ENCODE data around the gene TBC1D22B.
"Not testable (repeated sequence)": the region's sequence is repeated elsewhere in the genome, so short reads cannot be mapped to it uniquely, and the experiment has no call there.

Gene TBC1D22B

DNA sequence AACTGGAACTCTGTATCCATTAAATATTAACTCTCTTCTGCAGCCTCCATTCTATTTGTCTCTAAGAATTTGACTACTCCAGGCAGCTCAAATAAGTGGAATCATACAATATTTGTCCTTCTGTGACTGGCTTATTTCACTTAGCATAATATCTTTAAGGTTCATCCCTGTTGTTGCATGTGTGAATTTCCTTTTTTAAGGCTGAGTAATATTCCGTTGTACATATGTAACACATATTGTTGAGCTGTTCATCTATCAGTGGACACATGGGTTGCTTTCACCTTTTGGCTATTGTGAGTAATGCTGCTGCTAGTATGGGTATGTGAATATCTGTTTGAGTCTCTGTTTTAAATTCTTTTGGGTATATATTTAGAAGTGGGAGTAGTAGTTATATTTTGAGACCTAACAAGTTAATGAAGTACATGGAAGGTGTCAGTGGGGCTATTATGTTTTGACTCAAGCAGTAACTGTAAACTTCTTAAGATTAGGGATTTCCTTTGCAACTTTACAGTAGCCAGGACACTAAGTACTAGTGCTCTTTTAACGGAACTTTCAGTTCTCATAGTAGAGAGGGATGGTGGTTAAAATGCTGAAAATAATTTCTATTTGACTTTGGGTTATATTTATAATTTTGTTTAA is 30.1 kb downstream of the TBC1D22B start:
- H3K27me3 Mint-ChIP-seq (ENCODE audit: low read depth), result no peaks in the 10 kb centered on the region
- no peak overlapping the region for H3K4me3 Mint-ChIP-seq
- H3K27ac Mint-ChIP-seq, result peak overlapping the region; percentile 22
- H3K4me1 Mint-ChIP-seq (ENCODE audit: low read depth), result peaks cover 46% of the 10 kb centered on the region
- no peak for DNase-seq (ENCODE audit: low spot score)
- H3K36me3 Mint-ChIP-seq (ENCODE audit: low read depth), result peaks cover 65% of the 10 kb centered on the region
- no peaks in the 10 kb centered on the region for H3K9me3 Mint-ChIP-seq

DNA sequence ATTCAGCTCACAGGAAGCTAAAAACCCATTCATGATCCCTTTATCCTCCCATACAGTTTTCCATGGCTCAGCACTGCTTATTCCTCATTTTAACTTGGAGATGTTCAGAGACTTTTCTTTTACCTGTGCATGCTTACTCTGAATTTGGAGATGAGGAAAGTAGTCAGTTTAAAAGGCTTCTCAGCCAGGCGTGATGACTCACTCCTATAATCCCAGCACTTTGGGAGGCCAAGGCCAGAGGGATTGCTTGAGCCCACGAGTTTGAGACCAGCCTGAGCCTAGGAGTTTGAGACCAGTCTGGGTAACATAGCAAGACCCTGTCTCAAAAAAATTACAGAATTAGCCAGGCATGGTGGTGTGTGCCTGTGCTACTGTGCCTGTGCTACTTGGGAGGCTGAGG is 30.7 kb downstream of the TBC1D22B start:
- no peak overlapping the region for H3K27ac Mint-ChIP-seq
- H3K4me1 Mint-ChIP-seq (ENCODE audit: low read depth), result peaks cover 46% of the 10 kb centered on the region
- H3K27me3 Mint-ChIP-seq (ENCODE audit: low read depth), result no peaks in the 10 kb centered on the region
- DNase-seq (ENCODE audit: low spot score), result no peak
- no peaks in the 10 kb centered on the region for H3K9me3 Mint-ChIP-seq
- H3K4me3 Mint-ChIP-seq, result no peak overlapping the region
- H3K36me3 Mint-ChIP-seq (ENCODE audit: low read depth), result peaks cover 61% of the 10 kb centered on the region

DNA sequence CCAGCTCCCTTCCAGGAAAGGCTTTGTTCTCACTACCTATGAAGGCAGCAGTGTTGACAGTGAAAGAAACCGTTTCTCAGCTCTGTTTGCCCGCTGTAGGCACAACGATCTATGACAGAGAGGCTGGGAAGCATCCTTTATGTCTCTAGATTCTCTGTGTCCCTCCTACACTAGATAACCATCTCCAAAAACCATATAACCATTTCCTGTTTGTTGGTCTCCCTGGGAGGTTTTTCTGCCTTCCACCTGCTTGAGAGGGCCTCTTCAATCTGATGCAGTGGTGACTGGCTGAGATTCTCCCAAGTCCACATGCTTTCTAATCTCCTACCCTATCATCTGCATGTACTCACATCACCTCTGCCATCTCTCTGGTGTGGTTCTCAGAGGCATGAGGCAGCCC is 32.4 kb downstream of the TBC1D22B start:
- peaks cover 47% of the 10 kb centered on the region for H3K4me1 Mint-ChIP-seq (ENCODE audit: low read depth)
- H3K9me3 Mint-ChIP-seq, result no peaks in the 10 kb centered on the region
- peak; percentile 77 for DNase-seq (ENCODE audit: low spot score)
- peak overlapping the region; percentile 74 for H3K4me3 Mint-ChIP-seq
- no peaks in the 10 kb centered on the region for H3K27me3 Mint-ChIP-seq (ENCODE audit: low read depth)
- H3K27ac Mint-ChIP-seq, result peak overlapping the region; percentile 94
- H3K36me3 Mint-ChIP-seq (ENCODE audit: low read depth), result peaks cover 58% of the 10 kb centered on the region

DNA sequence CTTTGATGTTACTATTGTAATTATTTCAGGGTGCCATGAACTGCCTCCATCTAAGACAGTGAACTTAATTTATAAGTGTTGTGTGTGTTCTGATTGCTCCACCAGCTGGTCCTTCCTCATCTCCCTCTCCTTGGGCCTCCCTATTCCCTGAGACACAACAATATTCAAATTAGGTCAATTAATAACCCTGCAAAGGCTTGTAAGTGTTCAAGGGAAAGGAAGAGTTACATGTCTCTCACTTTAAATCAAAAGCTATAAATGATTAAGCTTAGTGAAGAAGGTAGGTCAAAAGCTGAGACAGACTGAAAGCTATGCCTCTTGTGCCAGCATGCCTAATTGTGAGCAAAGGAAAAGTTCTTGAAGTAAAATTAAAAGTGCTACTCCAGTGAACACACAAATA is 35.9 kb downstream of the TBC1D22B start:
- Mint-ChIP-seq H3K27ac (no peak overlapping the region), H3K4me3 (no peak overlapping the region), H3K4me1 (ENCODE audit: low read depth) (peaks cover 34% of the 10 kb centered on the region), H3K27me3 (ENCODE audit: low read depth) (no peaks in the 10 kb centered on the region), H3K9me3 (no peaks in the 10 kb centered on the region), H3K36me3 (ENCODE audit: low read depth) (peaks cover 60% of the 10 kb centered on the region)
- no peak for DNase-seq (ENCODE audit: low spot score)

DNA sequence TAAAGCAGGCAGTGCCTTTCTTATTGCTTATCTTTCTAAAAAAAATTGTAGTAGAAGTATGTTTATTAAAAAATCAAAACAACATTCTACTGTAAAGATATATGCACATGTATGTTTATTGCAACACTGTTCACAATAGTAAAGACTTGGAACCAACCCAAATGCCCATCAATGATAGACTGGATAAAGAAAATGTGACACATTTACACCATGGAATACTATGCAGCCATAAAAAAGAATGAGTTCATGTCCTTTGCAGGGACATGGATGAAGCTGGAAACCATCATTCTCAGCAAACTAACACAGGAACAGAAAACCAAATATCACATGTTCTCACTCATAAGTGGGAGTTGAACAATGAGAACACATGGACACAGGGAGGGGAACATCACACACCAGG is 40.1 kb downstream of the TBC1D22B start:
- peaks cover 55% of the 10 kb centered on the region for H3K36me3 Mint-ChIP-seq (ENCODE audit: low read depth)
- H3K27me3 Mint-ChIP-seq (ENCODE audit: low read depth); H3K4me1 Mint-ChIP-seq (ENCODE audit: low read depth); H3K9me3 Mint-ChIP-seq; H3K27ac Mint-ChIP-seq; DNase-seq (ENCODE audit: low spot score); H3K4me3 Mint-ChIP-seq: not testable (repeated sequence)

DNA sequence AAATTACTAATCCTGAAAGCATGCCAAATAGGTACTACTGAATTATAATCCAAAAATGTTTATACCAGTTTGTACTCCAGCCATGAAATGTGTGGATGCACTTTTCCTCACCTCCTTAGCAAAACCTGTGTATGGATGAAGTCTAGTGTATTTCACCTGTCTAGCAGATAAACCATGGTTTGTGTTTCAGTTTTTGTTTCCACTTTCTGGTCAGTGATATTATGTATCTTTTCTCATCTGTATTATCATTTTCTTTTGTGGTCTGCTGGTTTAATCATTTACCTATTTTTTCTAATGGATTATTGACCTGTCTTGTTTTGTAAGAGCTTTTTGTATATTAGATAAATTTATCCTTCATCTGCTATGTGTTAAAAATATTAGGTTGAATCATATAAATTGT is 41.4 kb downstream of the TBC1D22B start:
- no peak for DNase-seq (ENCODE audit: low spot score)
- H3K27me3 Mint-ChIP-seq (ENCODE audit: low read depth), result no peaks in the 10 kb centered on the region
- no peaks in the 10 kb centered on the region for H3K9me3 Mint-ChIP-seq
- H3K4me3 Mint-ChIP-seq, result no peak overlapping the region
- H3K27ac Mint-ChIP-seq, result no peak overlapping the region
- H3K4me1 Mint-ChIP-seq (ENCODE audit: low read depth), result peaks cover 14% of the 10 kb centered on the region
- H3K36me3 Mint-ChIP-seq (ENCODE audit: low read depth), result peaks cover 58% of the 10 kb centered on the region

DNA sequence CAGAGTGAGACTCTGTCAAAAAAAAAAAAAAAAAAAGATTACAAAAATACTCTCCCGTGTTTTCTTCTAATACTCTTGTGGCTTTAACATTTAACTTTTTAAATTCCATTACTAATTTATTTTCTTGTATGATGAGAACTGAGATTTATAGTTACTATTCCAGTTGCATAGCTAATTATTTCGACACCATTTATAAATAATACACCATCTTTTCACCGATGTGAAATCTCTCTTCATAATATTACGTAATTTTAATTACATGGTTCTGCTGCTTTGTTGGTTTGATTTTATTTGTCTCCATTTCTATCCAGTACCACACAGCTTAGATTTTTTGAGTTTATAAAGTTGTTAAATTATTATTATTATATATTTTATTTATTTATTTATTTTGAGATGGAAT is 42.4 kb downstream of the TBC1D22B start:
- H3K27me3 Mint-ChIP-seq (ENCODE audit: low read depth), result no peaks in the 10 kb centered on the region
- peaks cover 60% of the 10 kb centered on the region for H3K36me3 Mint-ChIP-seq (ENCODE audit: low read depth)
- H3K27ac Mint-ChIP-seq, result no peak overlapping the region
- H3K4me1 Mint-ChIP-seq (ENCODE audit: low read depth), result peaks cover 17% of the 10 kb centered on the region
- DNase-seq (ENCODE audit: low spot score), result no peak
- no peak overlapping the region for H3K4me3 Mint-ChIP-seq
- no peaks in the 10 kb centered on the region for H3K9me3 Mint-ChIP-seq

DNA sequence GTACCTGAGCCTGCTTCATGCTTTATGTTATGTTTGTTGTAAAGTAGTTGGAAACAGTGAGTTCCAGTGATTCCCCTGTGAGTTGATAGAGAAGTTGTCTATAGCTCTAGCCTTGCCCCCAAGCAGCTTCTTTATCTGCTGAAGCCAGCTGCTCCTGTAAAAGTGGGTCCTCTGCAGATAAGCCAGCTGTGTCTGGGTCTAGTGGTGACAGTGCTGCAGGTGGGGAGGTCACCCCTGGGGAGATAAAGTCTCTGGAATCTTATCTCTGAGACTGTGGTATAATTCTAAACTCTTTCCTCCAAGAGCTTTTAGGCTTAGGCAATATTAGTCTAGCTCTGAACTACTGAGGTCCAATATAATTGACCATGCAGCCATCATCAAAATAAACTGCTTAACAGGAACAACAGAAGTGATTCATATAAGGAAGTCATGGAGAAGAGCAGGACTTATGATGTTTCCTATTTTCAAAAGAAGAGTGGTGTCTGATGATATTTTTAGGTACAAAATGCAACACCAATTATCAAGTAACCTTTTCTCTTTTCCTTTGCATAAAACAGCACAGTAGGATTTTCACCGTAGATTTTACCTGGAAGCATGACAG is 44.6 kb downstream of the TBC1D22B start:
- H3K27me3 Mint-ChIP-seq (ENCODE audit: low read depth), result no peaks in the 10 kb centered on the region
- H3K36me3 Mint-ChIP-seq (ENCODE audit: low read depth), result peaks cover 49% of the 10 kb centered on the region
- no peaks in the 10 kb centered on the region for H3K9me3 Mint-ChIP-seq
- peaks cover 17% of the 10 kb centered on the region for H3K4me1 Mint-ChIP-seq (ENCODE audit: low read depth)
- H3K4me3 Mint-ChIP-seq, result no peak overlapping the region
- no peak for DNase-seq (ENCODE audit: low spot score)
- H3K27ac Mint-ChIP-seq, result no peak overlapping the region

DNA sequence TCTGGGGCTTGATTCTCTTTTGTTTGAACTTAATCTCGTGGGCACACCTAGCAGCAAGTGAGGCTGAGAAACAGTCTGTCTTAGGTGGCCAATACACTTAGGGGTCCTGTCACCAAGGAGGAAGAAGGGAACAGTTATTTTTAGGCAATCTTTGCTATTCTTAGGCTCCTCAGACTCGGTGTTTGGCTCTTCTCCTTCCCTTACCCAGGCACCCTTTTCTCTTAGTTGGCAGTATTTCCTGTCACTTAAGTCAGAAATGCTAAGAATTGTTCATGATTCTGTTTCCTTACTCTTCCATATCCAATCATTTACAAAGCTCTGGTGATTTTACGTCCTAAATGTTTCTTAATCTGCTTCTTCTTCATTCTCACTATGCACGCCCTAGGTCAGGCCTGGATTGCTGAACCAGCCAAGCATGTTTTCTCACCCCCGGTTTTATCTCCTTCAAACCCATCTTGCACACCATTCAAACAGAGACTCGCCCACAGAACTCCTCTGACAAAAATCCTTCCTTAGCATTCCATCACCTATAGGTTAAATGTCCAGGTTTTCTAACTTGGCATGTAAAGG is 45.6 kb downstream of the TBC1D22B start:
- Mint-ChIP-seq H3K36me3 (ENCODE audit: low read depth) (peaks cover 41% of the 10 kb centered on the region), H3K4me3 (no peak overlapping the region), H3K27me3 (ENCODE audit: low read depth) (no peaks in the 10 kb centered on the region), H3K4me1 (ENCODE audit: low read depth) (peaks cover 17% of the 10 kb centered on the region), H3K27ac (no peak overlapping the region), H3K9me3 (no peaks in the 10 kb centered on the region)
- DNase-seq (ENCODE audit: low spot score), result no peak

DNA sequence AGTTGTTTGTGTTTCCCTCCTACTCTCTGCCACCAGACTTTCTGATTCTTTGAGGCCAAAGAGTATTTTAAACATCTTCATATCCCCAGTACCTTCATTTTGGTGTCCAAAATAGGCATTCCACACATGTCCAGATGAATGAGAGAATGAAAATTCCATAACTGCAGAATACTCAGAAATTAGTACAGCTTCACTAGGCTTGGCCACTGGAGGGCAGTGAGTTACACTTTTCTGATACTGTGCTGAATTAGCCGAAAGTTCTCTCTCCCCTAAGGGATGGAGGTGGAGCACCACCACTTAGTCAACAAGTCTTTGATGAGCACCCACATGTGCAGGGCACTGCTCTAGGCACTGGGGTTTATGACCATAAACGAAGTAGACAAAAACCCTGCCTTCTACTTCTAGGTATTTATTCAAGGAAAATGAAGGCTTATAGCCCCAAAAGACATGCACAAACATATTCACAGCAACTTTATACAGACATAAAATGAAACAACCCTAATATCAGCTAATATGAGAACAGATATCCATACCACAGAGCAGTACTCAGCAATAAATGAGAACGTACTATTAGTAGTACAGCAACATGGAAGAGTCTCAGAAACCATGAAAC is 46.4 kb downstream of the TBC1D22B start:
- Mint-ChIP-seq H3K27ac (no peak overlapping the region), H3K27me3 (ENCODE audit: low read depth) (no peaks in the 10 kb centered on the region), H3K9me3 (no peaks in the 10 kb centered on the region), H3K4me3 (no peak overlapping the region), H3K36me3 (ENCODE audit: low read depth) (peaks cover 35% of the 10 kb centered on the region), H3K4me1 (ENCODE audit: low read depth) (peaks cover 14% of the 10 kb centered on the region)
- no peak for DNase-seq (ENCODE audit: low spot score)

DNA sequence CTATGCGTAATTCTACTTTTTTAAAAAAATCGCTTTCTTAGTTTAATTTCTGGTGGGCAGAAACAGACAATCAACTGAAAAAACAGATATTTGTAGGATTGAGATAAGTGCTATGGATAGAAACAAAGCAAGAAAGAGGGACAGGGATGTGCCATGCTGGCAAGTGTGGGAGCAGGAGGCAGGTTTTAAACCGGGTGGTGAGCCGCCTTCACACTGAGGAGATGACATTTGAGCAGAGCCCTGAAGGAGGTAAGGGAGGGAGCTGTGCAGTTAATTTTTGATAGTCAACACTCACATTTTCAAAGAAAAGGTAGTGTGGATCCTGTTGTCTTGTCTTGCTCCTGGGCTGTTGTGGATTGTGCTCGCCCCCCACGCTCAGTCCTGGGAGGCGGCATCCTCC is 47.2 kb downstream of the TBC1D22B start:
- Mint-ChIP-seq H3K9me3 (no peaks in the 10 kb centered on the region), H3K36me3 (ENCODE audit: low read depth) (peaks cover 36% of the 10 kb centered on the region), H3K4me1 (ENCODE audit: low read depth) (peaks cover 12% of the 10 kb centered on the region), H3K27ac (no peak overlapping the region), H3K4me3 (no peak overlapping the region), H3K27me3 (ENCODE audit: low read depth) (no peaks in the 10 kb centered on the region)
- DNase-seq (ENCODE audit: low spot score), result no peak

DNA sequence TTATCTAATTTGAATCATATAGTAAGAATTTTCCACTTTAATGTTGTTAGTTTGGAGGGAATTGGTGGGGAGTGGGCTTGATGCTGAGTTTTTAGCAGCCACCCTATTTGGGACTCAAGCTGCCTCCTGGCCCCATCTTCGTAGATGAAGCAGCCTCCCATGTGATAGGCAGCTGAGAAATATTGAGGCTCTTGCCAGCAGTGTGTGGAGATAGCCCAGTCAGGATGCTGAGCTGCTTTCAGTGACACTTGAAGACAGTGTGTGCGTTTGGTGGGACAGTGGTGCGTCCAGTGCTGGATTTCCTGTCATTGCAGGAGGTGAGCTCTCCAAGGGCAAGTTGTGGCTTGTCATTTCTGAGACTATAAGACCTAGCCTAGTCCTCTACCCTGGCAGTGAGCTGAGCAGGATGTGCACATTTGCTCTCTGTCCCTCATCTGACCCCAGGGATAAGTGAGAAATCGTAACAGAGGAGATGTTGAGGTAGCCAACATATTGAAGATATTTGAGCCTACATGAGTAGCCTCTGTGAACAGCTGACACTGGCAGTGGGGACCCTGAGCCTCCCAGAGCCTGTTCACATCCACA is 48.4 kb downstream of the TBC1D22B start:
- Mint-ChIP-seq H3K4me1 (ENCODE audit: low read depth) (peaks cover 13% of the 10 kb centered on the region), H3K9me3 (no peaks in the 10 kb centered on the region), H3K4me3 (no peak overlapping the region), H3K27ac (no peak overlapping the region), H3K27me3 (ENCODE audit: low read depth) (no peaks in the 10 kb centered on the region), H3K36me3 (ENCODE audit: low read depth) (peaks cover 31% of the 10 kb centered on the region)
- no peak for DNase-seq (ENCODE audit: low spot score)

DNA sequence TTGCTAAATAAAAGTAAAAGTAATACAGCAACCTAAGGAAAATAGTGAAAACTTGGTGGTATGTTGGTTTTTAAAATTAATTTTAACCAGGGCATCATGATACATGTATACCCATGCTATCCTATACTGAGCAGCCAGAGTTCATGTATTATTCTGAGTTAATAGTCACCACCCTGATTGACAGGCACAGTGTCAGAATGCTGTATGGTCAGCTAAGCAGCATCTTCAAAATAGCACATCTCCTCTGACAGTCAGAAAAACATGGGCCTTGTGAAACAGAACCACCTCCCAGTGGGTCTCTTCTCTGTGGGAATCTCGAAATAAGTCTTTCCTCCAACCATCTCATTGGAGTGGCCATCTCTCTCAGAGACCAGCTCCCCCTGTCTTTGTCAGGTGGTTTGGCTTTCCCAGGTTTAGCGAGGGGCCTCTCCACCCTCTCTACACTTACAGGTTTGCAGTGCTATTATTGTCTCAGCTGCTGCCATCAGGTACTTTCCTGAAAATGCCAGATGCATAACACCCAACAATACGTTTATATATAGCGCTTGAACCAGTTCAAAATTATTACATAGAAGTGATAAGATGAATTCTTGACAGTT is 49.2 kb downstream of the TBC1D22B start:
- peaks cover 26% of the 10 kb centered on the region for H3K36me3 Mint-ChIP-seq (ENCODE audit: low read depth)
- no peaks in the 10 kb centered on the region for H3K9me3 Mint-ChIP-seq
- H3K27ac Mint-ChIP-seq, result no peak overlapping the region
- no peak for DNase-seq (ENCODE audit: low spot score)
- H3K27me3 Mint-ChIP-seq (ENCODE audit: low read depth), result no peaks in the 10 kb centered on the region
- no peak overlapping the region for H3K4me3 Mint-ChIP-seq
- peaks cover 15% of the 10 kb centered on the region for H3K4me1 Mint-ChIP-seq (ENCODE audit: low read depth)

DNA sequence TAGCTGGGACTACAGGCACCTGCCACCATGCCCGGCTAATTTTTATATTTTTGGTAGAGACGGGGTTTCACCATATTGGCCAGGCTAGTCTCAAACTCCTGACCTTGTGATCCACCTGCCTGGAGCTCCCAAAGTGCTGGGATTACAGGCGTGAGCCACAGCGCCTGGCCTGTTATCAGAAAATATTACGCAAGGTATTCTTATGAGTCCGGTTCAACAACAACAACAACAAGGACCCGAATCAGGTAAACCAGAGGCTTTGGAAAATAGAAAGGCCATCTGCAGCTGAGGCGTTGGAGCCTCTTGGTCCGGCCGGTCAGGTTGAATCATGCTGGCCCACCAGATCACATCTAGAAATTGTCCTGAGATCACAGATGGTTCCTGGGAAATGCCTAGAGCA is 49.9 kb downstream of the TBC1D22B start:
- Mint-ChIP-seq H3K4me1 (ENCODE audit: low read depth) (peaks cover 14% of the 10 kb centered on the region), H3K36me3 (ENCODE audit: low read depth) (peaks cover 22% of the 10 kb centered on the region)
- H3K9me3 Mint-ChIP-seq; H3K4me3 Mint-ChIP-seq; DNase-seq (ENCODE audit: low spot score); H3K27ac Mint-ChIP-seq; H3K27me3 Mint-ChIP-seq (ENCODE audit: low read depth): not testable (repeated sequence)
